ENCODE results near the gene RELT.
"Not testable (repeated sequence)": the region's sequence is repeated elsewhere in the genome, so short reads cannot be mapped to it uniquely, and the experiment has no call there.

The RELT gene

DNA sequence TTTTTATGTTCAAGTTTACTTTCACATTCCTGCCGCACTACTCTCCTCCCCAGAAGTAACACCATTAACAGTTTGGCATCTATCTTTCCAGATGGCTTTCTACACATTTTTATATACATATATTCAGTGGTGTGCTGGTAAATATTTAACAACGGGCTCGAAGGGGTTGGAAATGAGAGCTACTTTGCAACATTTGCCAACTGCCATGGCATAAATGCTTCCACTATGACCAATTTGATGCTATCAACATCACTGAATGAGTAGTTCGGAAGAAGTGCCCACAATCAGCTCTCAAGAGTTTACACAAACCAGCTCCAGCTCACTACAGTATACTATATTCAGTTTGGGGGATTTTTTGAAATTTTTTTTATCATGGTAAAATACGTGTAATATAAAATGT, 55.2 kb downstream of the RELT start:
- Histone ChIP-seq H3K36me3 (ENCODE audit: insufficient read depth, low read length) (no peaks in the 10 kb centered on the region), H3K4me1 (ENCODE audit: insufficient read depth, low read length) (peaks cover 16% of the 10 kb centered on the region), H3K9me3 (ENCODE audit: low read length) (no peaks in the 10 kb centered on the region), H3K27me3 (ENCODE audit: insufficient read depth, low read length) (no peaks in the 10 kb centered on the region), H2AFZ (ENCODE audit: low read depth, low read length) (no peak overlapping the region), H3K4me3 (ENCODE audit: low read length) (no peak overlapping the region)

DNA sequence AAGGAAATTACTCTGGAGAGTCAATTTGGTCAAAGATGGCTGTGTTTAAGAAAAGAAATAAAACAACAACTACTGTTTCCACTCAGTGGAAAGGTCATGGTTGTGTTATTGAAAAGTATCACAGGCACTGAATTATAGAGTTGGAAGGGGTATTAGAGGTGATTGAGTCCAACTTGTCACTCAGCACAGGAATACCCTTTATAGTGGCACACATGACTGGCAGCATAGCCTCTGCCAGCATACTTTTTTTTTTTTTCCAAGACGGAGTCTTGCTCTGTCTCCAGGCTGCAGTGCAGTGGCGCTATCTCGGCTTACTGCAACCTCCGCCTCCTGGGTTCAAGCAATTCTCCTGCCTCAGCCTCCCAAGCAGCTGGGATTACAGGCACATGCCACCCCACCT, 60.7 kb downstream of the RELT start:
- not testable (repeated sequence) for H3K4me3 ChIP-seq (ENCODE audit: low read length); H3K9me3 ChIP-seq (ENCODE audit: low read length); H3K27me3 ChIP-seq (ENCODE audit: insufficient read depth, low read length); H3K36me3 ChIP-seq (ENCODE audit: insufficient read depth, low read length); H2AFZ ChIP-seq (ENCODE audit: low read depth, low read length)
- peaks cover 13% of the 10 kb centered on the region for H3K4me1 ChIP-seq (ENCODE audit: insufficient read depth, low read length)

DNA sequence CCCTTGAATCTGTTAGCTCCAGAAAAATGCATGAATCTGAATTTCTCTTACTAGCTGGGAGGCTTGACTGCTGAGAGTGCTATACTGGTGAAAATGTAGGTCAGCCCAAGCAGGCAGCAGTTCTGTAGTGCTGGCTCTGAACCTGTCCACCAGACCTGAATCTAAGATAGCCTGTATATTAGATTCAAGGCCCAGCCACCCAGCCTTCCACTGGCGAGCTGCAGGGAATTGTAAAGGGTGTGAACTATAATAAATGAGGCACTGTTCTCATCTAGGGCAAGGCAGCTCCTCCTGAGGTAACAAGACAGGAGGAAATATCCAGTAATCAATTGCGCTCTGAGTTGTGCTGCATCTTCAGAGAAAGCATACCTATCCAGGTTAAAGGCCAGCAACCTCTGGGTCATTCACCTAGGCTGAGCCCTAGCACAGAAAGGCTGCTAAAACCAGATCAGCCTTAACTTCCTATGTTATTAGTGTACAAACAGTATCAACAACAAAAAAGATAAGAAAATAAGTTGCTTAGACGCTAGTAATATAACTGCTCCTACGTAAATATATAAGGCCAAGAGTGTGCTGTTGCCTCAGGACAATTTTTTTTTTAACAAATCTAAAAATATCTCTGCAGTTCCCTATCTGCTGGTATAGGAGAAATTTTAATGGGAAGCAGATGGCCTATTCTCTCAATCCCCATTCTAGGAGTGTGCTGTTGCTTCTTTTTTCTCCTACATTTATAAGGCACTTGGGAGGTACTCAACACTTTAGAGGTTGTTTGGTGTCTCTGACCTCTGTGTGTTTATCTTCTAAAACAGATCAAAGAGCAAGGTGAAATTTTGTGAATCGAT, 63.0 kb downstream of the RELT start:
- Histone ChIP-seq H3K4me1 (ENCODE audit: insufficient read depth, low read length) (peaks cover 13% of the 10 kb centered on the region), H3K36me3 (ENCODE audit: insufficient read depth, low read length) (no peaks in the 10 kb centered on the region), H3K4me3 (ENCODE audit: low read length) (no peak overlapping the region), H3K27me3 (ENCODE audit: insufficient read depth, low read length) (no peaks in the 10 kb centered on the region), H3K9me3 (ENCODE audit: low read length) (no peaks in the 10 kb centered on the region), H2AFZ (ENCODE audit: low read depth, low read length) (no peak overlapping the region)

DNA sequence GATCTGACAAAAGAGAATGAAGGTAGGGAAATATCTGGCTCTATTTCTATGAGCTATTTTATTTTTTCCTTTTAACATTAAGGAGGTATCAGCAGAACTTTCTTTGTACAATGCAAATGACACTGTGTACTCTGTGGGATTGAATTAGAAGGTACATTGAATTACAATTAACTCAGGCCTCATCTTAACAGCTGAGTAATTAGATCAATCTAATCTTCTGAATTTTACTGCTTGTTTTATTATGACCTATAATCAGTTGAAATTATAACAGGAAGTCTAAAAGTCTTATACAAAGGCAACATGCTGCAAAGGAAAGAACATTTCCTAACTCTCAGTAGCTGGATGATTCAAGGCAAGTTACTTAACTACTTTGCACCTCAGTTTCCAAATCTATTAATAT, 69.8 kb downstream of the RELT start:
- H3K27me3 ChIP-seq (ENCODE audit: insufficient read depth, low read length) = no peaks in the 10 kb centered on the region
- no peaks in the 10 kb centered on the region for H3K36me3 ChIP-seq (ENCODE audit: insufficient read depth, low read length)
- H3K4me3 ChIP-seq (ENCODE audit: low read length) = no peak overlapping the region
- H3K9me3 ChIP-seq (ENCODE audit: low read length) = no peaks in the 10 kb centered on the region
- no peaks in the 10 kb centered on the region for H3K4me1 ChIP-seq (ENCODE audit: insufficient read depth, low read length)
- no peak overlapping the region for H2AFZ ChIP-seq (ENCODE audit: low read depth, low read length)

- Histone ChIP-seq H3K36me3 (ENCODE audit: insufficient read depth, low read length) (no peaks in the 10 kb centered on the region), H3K4me3 (ENCODE audit: low read length) (no peak overlapping the region), H3K27me3 (ENCODE audit: insufficient read depth, low read length) (no peaks in the 10 kb centered on the region), H2AFZ (ENCODE audit: low read depth, low read length) (no peak overlapping the region), H3K9me3 (ENCODE audit: low read length) (no peaks in the 10 kb centered on the region), H3K4me1 (ENCODE audit: insufficient read depth, low read length) (no peaks in the 10 kb centered on the region)
Measured at GRCh38 chr11:73446766-73447165, 70.6 kb downstream of the RELT start.
